Gastrocnemius medialis (tissue), 4 donors: ENCODE results near the gene ELOVL3.

Experiments used
- CTCF ChIP-seq, 5 experiments: fragments of 450-650 bp in 3 of 5; fragments of 200-600 bp in 2 of 5; sonication (generic) in 2 of 5; IDR thresholded peaks in 4 of 5; conservative IDR thresholded peaks in 1 of 5; 1 replicate in 4 of 5; 2 replicates in 1 of 5; pipeline ENCODE4 v1.5.1; 2016 to 2019; ENCODE audit warnings: antibody characterized with exemption in 5 of 5, mild to moderate bottlenecking in 3 of 5, moderate library complexity in 3 of 5
- POLR2A ChIP-seq, 2 donors: fragments of 450-650 bp; IDR thresholded peaks; one replicate each; pipeline ENCODE4 v1.6.1; 2017; ENCODE audit warnings: antibody characterized with exemption in 2 of 2, mild to moderate bottlenecking in 2 of 2, moderate library complexity in 2 of 2

- TF ChIP-seq CTCF (IDR thresholded peaks at IDR 0.05 in 4 of 5, conservative IDR thresholded peaks at IDR 0.05 in 1 of 5) (no peak), POLR2A (IDR thresholded peaks at IDR 0.05) (no peak)
Measured at GRCh38 chr10:102262744-102263370, 36.8 kb downstream of the ELOVL3 start.
